GM18861 (cell line): ENCODE data around the gene DHX58.
A peak's percentile ranks its signal among the peaks of the same experiment; 100 is the strongest.
"Not testable (repeated sequence)": the region's sequence is repeated elsewhere in the genome, so short reads cannot be mapped to it uniquely, and the experiment has no call there.

ENCODE experiments used
- ATAC-seq: cut with Tn5 transposase; IDR thresholded peaks from one replicate; pipeline ENCODE4 v1.9.1; 2021; ENCODE audit not compliant: unreplicated experiment

Gene DHX58

DNA sequence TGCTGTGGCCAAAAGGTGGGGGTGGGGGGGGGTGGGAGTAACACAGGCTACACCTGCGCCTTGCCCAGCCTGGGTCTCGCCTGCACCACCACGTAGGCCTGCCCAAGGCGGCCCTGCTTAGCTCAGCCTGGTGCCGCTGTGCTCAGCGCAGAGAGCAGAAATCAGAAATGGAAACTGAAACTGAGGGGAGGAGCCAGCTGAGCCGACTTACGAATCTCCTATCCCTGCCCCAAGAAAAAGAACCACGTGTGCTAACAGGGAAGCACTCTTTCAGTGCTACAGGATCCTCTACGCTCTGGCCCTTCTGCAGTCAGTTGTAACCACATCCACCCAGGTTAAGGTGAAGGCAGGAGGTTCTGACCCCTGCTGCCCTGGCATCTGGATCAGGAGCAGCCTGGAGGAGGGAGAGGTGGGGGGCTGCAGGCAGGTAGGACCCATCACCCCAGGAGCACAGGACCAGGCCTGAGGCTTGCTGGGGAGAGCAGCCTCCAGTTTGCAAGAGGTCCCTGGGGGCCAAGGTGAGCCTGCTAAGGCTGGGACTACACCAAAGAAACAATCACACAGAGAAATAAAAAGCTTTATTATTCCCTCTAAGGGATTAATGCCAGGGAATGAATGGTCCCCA, at the start of gene DHX58:
TSS of gene DHX58 (minus strand) at position 163 of the 625 bp plus-strand sequence. CDS start 822 bp downstream, outside the sequence.
- peak; percentile 52 for ATAC-seq

DNA sequence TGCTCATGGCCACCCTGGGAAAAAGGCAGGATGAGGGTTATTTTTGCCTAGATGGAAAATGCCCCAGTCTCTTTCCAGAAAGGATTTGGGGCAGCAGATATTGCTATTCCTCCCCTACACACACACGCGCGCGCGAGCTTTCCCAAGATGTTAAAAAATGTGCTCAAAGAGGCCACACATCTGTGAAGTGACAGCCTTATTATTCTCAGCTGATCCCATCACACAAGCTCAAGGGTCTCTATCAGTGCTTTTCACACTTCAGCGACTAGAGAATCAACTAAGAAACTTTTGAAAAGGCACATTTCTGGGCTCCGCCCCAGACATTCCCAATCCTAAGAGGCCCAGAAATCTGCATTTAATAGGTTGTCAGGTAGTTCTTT, 48.0 kb upstream of the DHX58 start:
- ATAC-seq: no peak

GRCh38 chr17:42159796-42160530, 47.4 kb upstream of the DHX58 start:
- ATAC-seq: no peak

DNA sequence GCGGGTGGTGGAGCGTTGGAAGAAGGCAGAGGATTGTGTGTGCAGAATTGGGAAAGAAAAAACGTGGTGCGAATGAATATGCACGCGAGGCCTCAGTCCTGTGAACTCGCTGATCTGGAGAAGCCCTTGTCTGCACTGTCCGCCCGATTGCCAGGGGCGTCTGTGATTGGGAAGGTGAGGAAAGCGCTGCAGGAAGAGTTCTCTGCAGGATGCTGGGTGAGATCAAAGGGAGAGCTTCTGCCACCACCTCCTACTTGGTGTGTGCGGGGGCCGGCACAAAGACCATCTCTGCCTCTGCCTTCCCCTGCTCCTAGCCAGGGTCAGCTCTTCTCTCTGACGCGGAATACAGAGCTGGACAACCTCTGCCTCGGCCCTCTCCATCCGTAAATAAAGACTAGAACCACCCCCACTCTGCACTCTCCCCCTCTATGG, 43.1 kb upstream of the DHX58 start:
- no peak for ATAC-seq

GRCh38 chr17:42153919-42154742, 41.6 kb upstream of the DHX58 start:
- no peak for ATAC-seq

GRCh38 chr17:42146911-42147607, 34.5 kb upstream of the DHX58 start:
- ATAC-seq: no peak

DNA sequence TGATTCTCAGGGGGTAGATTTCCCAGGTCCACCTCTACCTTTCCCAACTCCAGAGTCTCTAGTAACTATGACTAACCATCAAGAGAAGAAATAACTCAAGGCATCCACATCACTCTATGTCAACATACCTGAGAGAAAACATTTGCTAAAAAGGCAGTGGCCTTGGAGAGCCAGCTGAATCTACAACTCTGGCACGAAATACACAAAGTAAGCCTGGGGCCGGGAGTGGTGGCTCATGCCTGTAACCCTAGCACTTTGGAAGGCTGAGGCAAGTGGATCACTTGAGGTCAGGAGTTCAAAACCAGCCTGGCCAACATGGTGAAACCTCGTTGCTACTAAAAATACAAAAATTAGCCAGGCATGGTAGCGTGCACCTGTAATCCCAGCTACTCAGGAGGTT, 30.6 kb upstream of the DHX58 start:
- not testable (repeated sequence) for ATAC-seq

DNA sequence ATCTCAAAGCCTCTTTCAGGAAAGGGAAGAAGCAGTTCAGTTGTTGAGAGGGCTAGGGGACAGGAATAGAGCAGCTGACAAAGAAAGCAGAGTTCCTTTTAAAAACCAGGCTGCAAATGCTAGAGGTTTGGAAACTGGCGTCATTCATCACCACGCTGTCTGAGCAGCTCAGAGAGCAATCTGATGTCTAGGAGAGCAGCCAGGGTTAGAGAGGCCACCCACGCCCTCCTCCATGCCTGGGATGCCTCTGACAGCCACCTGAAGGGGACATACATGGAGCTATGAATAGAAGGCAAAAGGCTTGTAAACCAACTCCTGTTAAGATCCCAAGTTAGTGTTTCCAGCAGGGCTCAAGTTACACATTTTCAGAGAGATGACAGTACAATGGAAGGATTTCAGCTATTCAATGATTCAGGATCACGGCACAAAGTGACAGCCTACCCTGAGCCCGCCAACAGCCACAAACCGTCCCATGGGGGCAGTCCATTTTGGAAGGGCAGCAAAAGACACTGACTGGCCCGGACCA, 29.9 kb upstream of the DHX58 start:
- ATAC-seq: no peak

- ATAC-seq: no peak
Observed at GRCh38 chr17:42141382-42141781, 28.9 kb upstream of the DHX58 start.

GRCh38 chr17:42140690-42141089, 28.2 kb upstream of the DHX58 start:
- ATAC-seq: not testable (repeated sequence)

DNA sequence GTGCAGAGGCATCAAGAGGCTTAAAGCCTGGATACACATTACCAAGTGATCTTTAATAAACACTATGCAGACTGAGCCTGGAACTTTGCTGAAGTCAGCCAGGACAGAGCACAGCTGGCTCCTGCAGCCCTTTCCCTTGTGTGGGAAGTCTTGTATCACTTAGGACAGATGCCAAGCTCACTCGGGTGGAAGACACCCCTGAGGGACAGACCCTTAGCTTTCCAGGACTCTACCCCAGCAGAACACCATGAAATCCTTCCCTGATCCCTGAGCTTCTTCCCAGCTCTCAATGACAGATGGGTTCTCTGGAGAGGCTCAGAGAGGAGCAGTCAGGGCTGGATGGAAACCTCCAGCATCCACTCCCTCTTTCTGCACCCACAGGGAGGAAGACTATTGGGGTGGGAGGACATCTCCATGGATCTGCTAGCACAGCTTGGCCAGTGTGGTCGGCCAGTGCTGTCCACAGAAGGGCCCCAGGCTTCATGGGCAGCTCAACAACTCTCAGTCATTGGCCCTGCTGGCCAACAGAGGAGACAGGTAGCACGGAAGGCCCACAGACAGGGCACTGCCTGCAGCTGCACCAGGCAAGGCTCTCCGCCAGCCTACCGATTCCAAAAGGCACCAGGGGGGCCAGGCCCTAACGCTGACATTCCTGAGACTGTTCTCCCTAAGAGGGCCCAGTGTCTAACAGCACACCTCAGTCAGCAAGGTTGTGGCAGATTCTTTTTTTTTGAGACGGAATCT, 26.4 kb upstream of the DHX58 start:
- no peak for ATAC-seq

DNA sequence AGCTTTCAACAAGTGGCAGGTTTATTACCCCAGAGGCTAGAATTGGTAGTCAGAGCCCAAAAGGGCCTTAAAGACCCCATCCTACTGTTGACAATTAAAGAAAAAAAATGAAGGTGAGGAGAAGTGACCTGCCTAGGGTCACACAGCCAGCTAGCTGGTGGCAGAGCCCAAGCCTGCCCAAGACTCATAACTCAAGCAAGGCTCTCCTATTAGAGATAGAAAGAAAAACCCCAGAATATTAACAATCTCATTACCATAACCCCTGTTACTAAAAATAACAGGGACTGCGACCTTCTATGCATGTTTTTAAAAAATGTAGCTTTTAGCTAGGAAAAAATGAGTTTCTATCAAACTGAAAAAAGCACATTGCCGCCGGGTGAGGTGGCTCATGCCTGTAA, 24.1 kb upstream of the DHX58 start:
- no peak for ATAC-seq

DNA sequence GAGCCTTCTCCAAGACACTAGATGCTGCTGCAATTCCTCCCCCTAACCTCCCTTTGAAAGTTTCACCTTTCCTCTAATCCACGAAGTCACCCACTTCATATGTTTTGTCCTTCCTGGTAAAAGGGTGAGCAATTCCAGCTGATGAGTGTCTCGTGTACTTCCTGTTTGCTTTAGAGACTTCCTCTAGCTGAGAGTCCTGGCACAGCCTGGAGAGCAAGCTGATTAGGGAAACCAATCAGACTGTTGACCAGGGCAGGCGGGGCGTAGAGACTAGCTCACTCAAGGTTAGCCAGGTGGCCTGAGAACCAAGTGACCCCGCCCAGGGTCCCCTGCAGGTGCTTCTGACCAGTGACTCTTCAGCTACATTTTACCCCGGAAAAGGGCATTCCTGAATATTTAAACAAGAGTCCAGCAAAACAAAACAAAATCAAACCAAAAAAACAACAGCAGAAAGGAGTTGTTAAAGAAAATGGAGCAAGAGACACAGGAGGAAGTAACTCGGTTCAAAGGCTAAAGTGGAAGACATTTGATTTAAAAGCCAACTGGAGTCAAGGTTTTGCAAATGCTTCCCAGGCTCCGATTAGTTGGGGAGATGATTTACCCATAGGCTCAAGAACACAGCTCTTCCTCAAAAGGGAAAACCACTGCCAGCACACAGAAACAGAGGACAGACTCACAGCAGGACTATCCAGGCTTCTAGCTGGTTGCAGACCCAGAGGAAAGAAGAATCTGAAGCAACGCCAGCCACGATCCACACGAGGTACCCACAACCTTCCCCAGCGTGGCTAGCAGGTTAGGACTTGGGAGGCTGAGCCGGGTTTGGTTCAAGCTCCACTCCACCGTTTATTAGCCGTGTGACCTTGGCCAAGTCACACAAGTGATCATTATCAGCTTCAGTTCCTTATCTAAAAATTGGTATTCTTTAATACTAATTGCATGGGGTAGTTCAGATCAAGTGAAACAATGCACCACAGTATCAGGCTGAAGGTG, 23.4 kb upstream of the DHX58 start:
- ATAC-seq: no peak

DNA sequence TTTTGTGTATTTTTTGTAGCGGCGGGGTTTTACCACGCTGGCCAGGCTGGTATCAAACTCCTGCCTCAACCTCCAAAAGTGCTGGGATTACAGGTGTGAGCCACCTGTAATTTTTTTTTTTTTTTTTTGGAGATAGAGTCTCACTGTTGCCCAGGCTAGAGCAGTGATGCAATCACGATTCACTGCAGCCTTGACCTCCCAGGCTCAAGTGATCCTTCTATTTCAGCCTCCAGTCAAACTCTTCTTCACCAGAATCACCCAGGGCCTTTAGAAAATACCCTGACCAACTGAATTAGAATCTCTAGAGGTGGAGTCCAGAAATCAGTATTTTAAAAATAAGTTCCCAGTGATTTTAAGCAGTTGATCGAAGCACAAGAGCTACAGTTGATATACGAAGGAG, 22.6 kb upstream of the DHX58 start:
- no peak for ATAC-seq

DNA sequence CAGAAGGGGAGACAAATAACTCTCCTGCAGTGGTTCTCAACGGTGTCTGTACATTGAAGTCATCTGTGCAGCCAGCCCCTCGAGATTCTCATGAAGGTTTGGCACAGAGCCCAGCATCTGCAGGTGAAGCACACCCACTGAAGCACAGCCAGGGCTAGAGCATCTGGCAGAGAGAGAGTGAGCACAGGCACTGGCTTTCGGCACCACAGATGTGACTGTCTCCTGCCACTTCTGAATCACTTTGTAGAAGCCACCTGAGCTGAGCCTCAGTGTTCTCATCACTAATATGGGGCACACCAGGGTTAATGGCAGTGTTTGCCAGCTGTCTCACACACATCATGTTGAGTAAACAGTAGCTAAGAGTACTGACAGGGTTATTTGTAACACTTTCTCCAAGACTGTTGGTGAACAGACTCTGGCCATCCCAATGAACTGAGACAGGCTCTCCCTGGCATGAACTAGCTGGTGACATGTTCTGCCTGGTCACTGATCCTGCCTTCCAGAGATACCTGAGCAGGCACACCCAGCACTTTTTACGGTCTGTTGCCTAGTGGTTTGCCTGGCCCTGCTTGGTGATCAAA, 21.0 kb upstream of the DHX58 start:
- ATAC-seq: no peak

GRCh38 chr17:42132941-42133340, 20.4 kb upstream of the DHX58 start:
- no peak for ATAC-seq

GRCh38 chr17:42131981-42132432, 19.5 kb upstream of the DHX58 start:
- ATAC-seq: no peak

DNA sequence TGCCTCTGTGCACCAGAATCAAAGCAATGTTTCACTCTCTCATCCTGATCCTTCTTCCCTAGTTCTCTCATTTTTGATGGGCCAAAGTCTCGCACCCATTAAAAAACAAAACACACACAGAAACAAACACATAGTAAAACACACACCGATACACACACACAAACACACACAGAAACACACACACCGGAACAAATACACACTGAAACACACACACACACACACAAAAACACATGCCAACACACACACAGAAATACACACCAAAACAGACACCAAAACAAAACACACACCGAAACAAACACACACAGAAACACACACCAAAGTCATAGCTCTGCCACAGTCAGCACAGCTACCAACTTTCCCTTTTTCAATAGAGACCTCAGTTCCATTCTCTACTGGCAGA, 18.7 kb upstream of the DHX58 start:
- ATAC-seq: no peak
